Subcutaneous abdominal adipose tissue (tissue), 5 donors: ENCODE measurements around the gene GNG2.

Experiments used
- H3K27ac ChIP-seq: one replicate; pipeline ENCODE4 v1.7.0; 2013; ENCODE audit warnings: low read depth, mild to moderate bottlenecking, inconsistent platforms, low read length, moderate library complexity
- H3K27me3 ChIP-seq, 5 donors: one replicate each; pipeline ENCODE4 v1.7.0; 2013; ENCODE audit warnings: low read length in 5 of 5, inconsistent platforms in 1 of 5; ENCODE audit not compliant: control insufficient read depth in 5 of 5, insufficient read depth in 4 of 5
- H3K36me3 ChIP-seq, 5 donors: one replicate each; pipeline ENCODE4 v1.7.0; 2013; ENCODE audit warnings: low read length in 5 of 5; ENCODE audit not compliant: control insufficient read depth in 5 of 5, insufficient read depth in 5 of 5
- H3K4me1 ChIP-seq, 5 donors: one replicate each; pipeline ENCODE4 v1.7.0; 2013; ENCODE audit warnings: low read length in 5 of 5, mild to moderate bottlenecking in 3 of 5, moderate library complexity in 1 of 5; ENCODE audit not compliant: control insufficient read depth in 5 of 5, insufficient read depth in 5 of 5
- H3K4me3 ChIP-seq, 5 donors: one replicate each; pipeline ENCODE4 v1.7.0; 2013; ENCODE audit warnings: low read length in 5 of 5, low read depth in 1 of 5
- H3K9ac ChIP-seq, 5 donors: one replicate each; pipeline ENCODE4 v1.7.0; 2013; ENCODE audit warnings: low read length in 5 of 5, mild to moderate bottlenecking in 4 of 5, moderate library complexity in 3 of 5
- H3K9me3 ChIP-seq, 5 donors: one replicate each; pipeline ENCODE4 v1.7.0; 2013; ENCODE audit warnings: low read length in 5 of 5; ENCODE audit not compliant: control insufficient read depth in 5 of 5
- donor health status: healthy.
- donor health status: healthy.
- donor health status: healthy.
- donor health status: healthy.
- donor health status: healthy.

Gene GNG2

DNA sequence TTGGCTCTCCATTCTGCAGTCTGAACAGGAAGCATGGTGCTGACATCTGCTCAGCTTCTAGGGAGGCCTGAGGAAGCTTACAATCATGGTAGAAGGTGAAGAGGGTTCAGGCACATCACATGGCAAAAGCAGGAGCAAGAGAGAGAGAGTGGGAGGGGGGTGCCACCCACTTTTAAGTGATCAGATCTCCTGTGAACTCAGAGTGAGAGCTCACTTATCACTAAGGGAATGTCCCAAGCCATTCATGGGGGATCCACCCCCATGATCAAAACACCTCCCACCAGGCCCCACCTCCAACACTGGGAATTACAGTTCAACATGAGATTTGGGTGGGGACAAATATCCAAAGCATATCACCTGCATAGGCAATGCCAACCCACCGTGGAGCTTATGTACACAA is 9.8 kb upstream of the GNG2 start:
- Histone ChIP-seq H3K9me3 (no peaks in the 10 kb centered on the region), H3K27ac (no peak overlapping the region), H3K4me3 (no peak overlapping the region), H3K9ac (no peak overlapping the region), H3K27me3 (no peaks in the 10 kb centered on the region), H3K36me3 (no peaks in the 10 kb centered on the region), H3K4me1 (peaks cover 0 to 44% (median 30%) of the 10 kb centered on the region in 5 donors)

- Histone ChIP-seq H3K4me3 (no peak overlapping the region), H3K36me3 (no peaks in the 10 kb centered on the region), H3K27me3 (no peaks in the 10 kb centered on the region), H3K27ac (peak overlapping the region; percentile 91), H3K9ac (no peak overlapping the region), H3K9me3 (no peaks in the 10 kb centered on the region), H3K4me1 (peaks cover 0 to 42% (median 34%) of the 10 kb centered on the region in 5 donors)
Observed at GRCh38 chr14:51852541-51852940, 7.9 kb upstream of the GNG2 start.

DNA sequence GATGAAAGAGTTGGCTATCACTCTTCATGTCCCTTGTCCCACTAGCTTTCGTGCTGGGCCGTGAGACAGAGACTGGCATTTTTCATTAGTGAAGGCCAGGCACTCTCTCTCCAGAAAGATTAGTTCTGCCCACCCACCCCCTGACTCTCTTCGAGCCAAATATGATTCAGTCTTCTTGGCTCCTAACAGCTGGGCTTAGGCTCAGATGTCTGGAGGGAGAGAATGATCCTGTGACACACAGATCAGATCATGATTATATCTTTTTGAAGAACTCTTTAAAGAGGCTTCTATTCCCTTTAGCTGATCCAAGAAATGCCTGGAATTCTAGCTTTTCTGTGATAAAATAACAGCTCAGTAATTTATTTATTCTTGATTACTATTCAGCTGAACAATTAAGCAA is 5.2 kb upstream of the GNG2 start:
- peak overlapping the region in 2 of 5 donors; percentile 11 to 13 for H3K9ac ChIP-seq
- H3K36me3 ChIP-seq = no peaks in the 10 kb centered on the region
- H3K27me3 ChIP-seq = no peaks in the 10 kb centered on the region
- H3K9me3 ChIP-seq = no peaks in the 10 kb centered on the region
- H3K27ac ChIP-seq = peak overlapping the region; percentile 91
- no peak overlapping the region for H3K4me3 ChIP-seq
- peaks cover 4 to 49% (median 43%) of the 10 kb centered on the region in 5 donors for H3K4me1 ChIP-seq

- H3K36me3 ChIP-seq = no peaks in the 10 kb centered on the region
- H3K27ac ChIP-seq = peak overlapping the region; percentile 69
- H3K4me1 ChIP-seq = peaks cover 4 to 58% (median 50%) of the 10 kb centered on the region in 5 donors
- H3K4me3 ChIP-seq = no peak overlapping the region
- H3K27me3 ChIP-seq = no peaks in the 10 kb centered on the region
- H3K9me3 ChIP-seq = no peaks in the 10 kb centered on the region
- no peak overlapping the region for H3K9ac ChIP-seq
Observed at GRCh38 chr14:51856792-51857296, 3.6 kb upstream of the GNG2 start.

- Histone ChIP-seq H3K36me3 (no peaks in the 10 kb centered on the region), H3K9me3 (no peaks in the 10 kb centered on the region), H3K27me3 (no peaks in the 10 kb centered on the region), H3K27ac (no peak overlapping the region), H3K4me3 (no peak overlapping the region), H3K9ac (no peak overlapping the region), H3K4me1 (peaks cover 4 to 62% (median 60%) of the 10 kb centered on the region in 5 donors)
Observed at GRCh38 chr14:51859131-51859530, 1.3 kb upstream of the GNG2 start.

DNA sequence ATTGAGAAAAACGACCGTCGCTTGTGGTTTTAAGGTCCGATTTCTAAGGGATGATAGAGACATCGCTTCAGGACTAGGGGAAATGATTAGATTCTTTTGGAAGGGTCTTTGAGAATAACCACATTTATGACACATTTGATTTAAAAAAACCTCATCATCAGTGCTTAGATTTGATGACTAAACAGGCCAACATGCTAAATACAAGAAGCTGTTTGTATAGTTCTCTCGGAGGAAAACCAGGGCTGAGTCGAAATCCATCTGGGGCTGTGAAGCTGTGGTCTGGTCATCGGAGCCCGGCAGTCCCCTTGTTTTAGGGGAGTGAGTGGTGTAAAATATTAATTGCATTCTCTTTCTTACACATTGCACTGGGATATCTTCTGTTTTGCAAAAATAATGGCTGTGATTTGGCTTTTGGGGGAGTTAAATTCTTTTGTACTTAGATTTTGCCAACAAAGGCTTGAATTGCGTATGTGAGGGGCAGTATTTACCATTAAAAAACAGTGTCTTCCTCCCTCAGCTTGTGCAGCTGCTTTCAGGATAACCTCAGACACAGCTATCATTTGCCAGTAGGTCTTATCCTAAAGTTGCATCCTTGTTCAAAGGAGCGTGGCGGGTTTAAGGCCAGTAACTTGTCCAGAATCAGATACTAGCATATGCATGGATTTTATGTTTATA is 550 bp downstream of the GNG2 start:
- peak overlapping the region; percentile 72 to 88 (median 84) for H3K4me3 ChIP-seq
- no peaks in the 10 kb centered on the region for H3K9me3 ChIP-seq
- H3K9ac ChIP-seq = peak overlapping the region; percentile 63 to 87 (median 75)
- H3K27me3 ChIP-seq = no peaks in the 10 kb centered on the region
- H3K36me3 ChIP-seq = no peaks in the 10 kb centered on the region
- H3K27ac ChIP-seq = peak overlapping the region; percentile 79
- H3K4me1 ChIP-seq = peaks cover 4 to 62% (median 49%) of the 10 kb centered on the region in 5 donors

DNA sequence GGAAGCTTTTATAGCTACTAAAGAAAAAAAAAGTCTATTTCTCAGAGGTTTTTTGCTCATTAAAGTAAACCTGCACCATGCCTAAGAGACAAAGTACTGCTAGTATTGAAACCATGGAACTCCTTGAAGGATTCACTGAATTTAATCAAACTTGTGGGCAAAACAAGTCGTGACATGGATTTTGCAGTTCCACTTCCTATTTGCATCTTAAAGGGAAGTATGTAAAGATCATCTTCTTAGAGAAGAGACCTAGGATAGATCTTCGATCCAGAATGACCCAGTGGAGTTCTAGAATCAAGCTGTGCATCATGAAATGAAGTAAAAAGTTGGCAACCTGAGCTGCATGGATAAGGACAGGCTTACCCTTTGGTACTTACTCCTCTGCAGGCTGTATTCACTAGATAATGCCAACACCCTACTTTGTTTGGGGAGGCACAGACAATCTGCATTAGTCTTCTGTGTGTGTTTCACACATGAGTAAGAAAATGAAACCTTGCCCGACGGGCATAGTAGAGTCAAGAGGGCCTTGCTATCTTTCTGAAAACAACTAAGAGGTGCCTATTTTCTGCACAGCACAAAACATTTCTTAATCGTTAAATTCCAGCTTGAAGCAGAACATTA is 1.9 kb downstream of the GNG2 start:
- no peaks in the 10 kb centered on the region for H3K27me3 ChIP-seq
- no peaks in the 10 kb centered on the region for H3K9me3 ChIP-seq
- peaks cover 4 to 57% (median 48%) of the 10 kb centered on the region in 5 donors for H3K4me1 ChIP-seq
- peak overlapping the region; percentile 72 to 88 (median 84) for H3K4me3 ChIP-seq
- H3K9ac ChIP-seq = peak overlapping the region in 4 of 5 donors; percentile 64 to 87 (median 74)
- peak overlapping the region; percentile 79 for H3K27ac ChIP-seq
- H3K36me3 ChIP-seq = no peaks in the 10 kb centered on the region

- H3K27ac ChIP-seq = peak overlapping the region; percentile 79
- H3K4me3 ChIP-seq = peak overlapping the region; percentile 72 to 88 (median 84)
- H3K9ac ChIP-seq = peak overlapping the region in 3 of 5 donors; percentile 14 to 87 (median 64)
- H3K9me3 ChIP-seq = no peaks in the 10 kb centered on the region
- no peaks in the 10 kb centered on the region for H3K27me3 ChIP-seq
- H3K36me3 ChIP-seq = no peaks in the 10 kb centered on the region
- H3K4me1 ChIP-seq = peaks cover 4 to 57% (median 51%) of the 10 kb centered on the region in 5 donors
Observed at GRCh38 chr14:51862860-51863259, 2.4 kb downstream of the GNG2 start.

DNA sequence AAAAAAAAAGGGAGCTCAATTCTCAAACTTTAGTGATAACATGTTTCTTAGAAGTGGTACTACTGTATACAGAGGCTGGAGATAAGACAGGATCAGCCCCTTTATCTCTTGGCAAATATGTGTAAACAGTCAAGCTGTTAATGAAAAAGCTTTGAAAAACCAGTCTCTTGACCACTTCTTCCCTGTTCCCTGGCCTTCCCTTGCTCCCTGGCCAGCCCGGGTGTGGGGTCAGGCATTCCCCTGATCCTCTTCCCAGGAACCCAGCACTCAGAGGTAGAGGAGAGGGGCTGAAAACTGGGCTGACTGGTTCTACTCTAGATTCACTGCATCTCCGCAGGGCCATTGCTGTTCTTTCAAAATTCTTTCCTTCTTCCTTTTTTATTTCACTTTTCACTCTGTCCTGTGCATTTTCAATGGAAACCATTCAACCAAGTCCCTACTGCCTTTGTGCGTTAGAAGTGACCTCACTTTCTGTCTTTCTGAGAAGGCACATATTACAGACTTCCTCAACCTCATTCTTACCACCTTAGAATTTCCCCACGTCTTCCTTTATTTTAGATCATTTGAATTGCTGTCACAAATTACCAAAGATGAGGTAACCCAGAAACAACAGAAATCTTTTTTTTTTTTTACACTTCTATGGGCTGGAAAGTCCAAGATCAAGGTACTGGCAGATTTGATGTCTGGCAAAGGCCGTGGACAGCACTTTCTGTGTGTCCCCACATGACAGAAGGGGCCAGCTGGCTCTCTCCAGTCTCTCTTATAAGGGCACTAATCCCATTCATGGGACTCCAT is 5.7 kb downstream of the GNG2 start:
- Histone ChIP-seq H3K9ac (no peak overlapping the region), H3K27ac (no peak overlapping the region), H3K27me3 (no peaks in the 10 kb centered on the region), H3K4me3 (no peak overlapping the region), H3K9me3 (no peaks in the 10 kb centered on the region), H3K4me1 (peaks cover 0 to 61% (median 46%) of the 10 kb centered on the region in 5 donors), H3K36me3 (no peaks in the 10 kb centered on the region)
